Forelimb muscle (tissue), 1 donor: ENCODE measurements around the gene IL27RA. TPM values are rescaled to one million over a fixed set of nuclear protein-coding genes. Genes with fewer than 3 reads are reported as not detected.

Experiments
- DNase-seq: peaks from one replicate; pipeline ENCODE4 v3.0.0-alpha.2; 2013; ENCODE audit warnings: low read depth
- polyA plus RNA-seq: library from polyadenylated mRNA; unstranded; fragments of 120-200 nt; gene quantifications from one replicate; pipeline ENCODE4 v1.2.1, GENCODE V29; 2013; ENCODE audit not compliant: insufficient read length

The IL27RA gene
- polyA plus RNA-seq, 1 donor = 3.0 TPM

- no peak for DNase-seq
These were observed 27.5 kb downstream of the IL27RA start for GRCh38 chr19:14059093-14059480.

GRCh38 chr19:14059652-14060155 lies 28.1 kb downstream of the IL27RA start:
- no peak for DNase-seq

- no peak for DNase-seq
These were observed 29.7 kb downstream of the IL27RA start for GRCh38 chr19:14061081-14061749.

GRCh38 chr19:14061751-14062557 lies 30.4 kb downstream of the IL27RA start, which contains the start of gene PALM3:
TSS of gene PALM3 (minus strand) at chr19:14062076. CDS start at chr19:14061980, 96 bp downstream.
- DNase-seq = no peak

GRCh38 chr19:14062558-14062855 lies 30.9 kb downstream of the IL27RA start:
- DNase-seq = no peak

GRCh38 chr19:14063105-14063504 lies 31.5 kb downstream of the IL27RA start:
- no peak for DNase-seq

GRCh38 chr19:14066134-14066533 lies 34.6 kb downstream of the IL27RA start:
- no peak for DNase-seq

- DNase-seq = no peak
These were observed 38.9 kb downstream of the IL27RA start for GRCh38 chr19:14070268-14071050.

GRCh38 chr19:14072535-14073260 lies 41.1 kb downstream of the IL27RA start, which contains the start of gene MISP3:
TSS of gene MISP3 (plus strand) at chr19:14072786. CDS start at chr19:14073310, 524 bp downstream.
- DNase-seq = no peak

GRCh38 chr19:14073261-14073924 lies 41.8 kb downstream of the IL27RA start:
- DNase-seq = no peak

- no peak for DNase-seq
These were observed 42.6 kb downstream of the IL27RA start for GRCh38 chr19:14073925-14074838.

- no peak for DNase-seq
These were observed 46.8 kb downstream of the IL27RA start for GRCh38 chr19:14078411-14078810.

GRCh38 chr19:14080887-14081796 lies 49.6 kb downstream of the IL27RA start:
- DNase-seq = peak; percentile 100

GRCh38 chr19:14081797-14082674 lies 50.5 kb downstream of the IL27RA start:
- DNase-seq = no peak

- no peak for DNase-seq
These were observed 51.1 kb downstream of the IL27RA start for GRCh38 chr19:14082675-14082960.

- DNase-seq = no peak
These were observed 53.9 kb downstream of the IL27RA start, which contains the start of gene C19orf67 for GRCh38 chr19:14085309-14085995. TSS of gene C19orf67 (minus strand) at chr19:14085783. CDS start at chr19:14085627, 156 bp downstream.

- no peak for DNase-seq
These were observed 54.5 kb downstream of the IL27RA start for GRCh38 chr19:14086098-14086497.
